ENCODE data around the gene RAD50.
"Not testable (repeated sequence)": the region's sequence is repeated elsewhere in the genome, so short reads cannot be mapped to it uniquely, and the experiment has no call there.

RAD50 gene

GRCh38 chr5:132628814-132629213, 72.0 kb downstream of the RAD50 start:
- Histone ChIP-seq H4K20me1 (ENCODE audit: low read depth, low read length) (no peaks in the 10 kb centered on the region), H3K9me2 (replicated peaks; ENCODE audit: insufficient read depth, low read length) (no peaks in the 10 kb centered on the region), H3K36me3 (ENCODE audit: low read length) (peaks cover 3% of the 10 kb centered on the region; the same call in 1 of the 2 replicates), H3K9ac (ENCODE audit: low read length) (no peak overlapping the region), H3K4me2 (ENCODE audit: low read depth, low read length, poor library complexity, severe bottlenecking) (no peak overlapping the region), H3F3A (ENCODE audit: insufficient read depth) (no peaks in the 10 kb centered on the region), H3K4me3 (ENCODE audit: insufficient read depth, low read length, poor library complexity, severe bottlenecking) (no peak overlapping the region), H3K27ac (ENCODE audit: low read depth, low read length) (no peak overlapping the region), H3K9me3 (ENCODE audit: insufficient read depth, low read length) (no peaks in the 10 kb centered on the region), H2AFZ (ENCODE audit: low read depth, low read length, severe bottlenecking) (no peak overlapping the region), H3K27me3 (ENCODE audit: low read length) (no peaks in the 10 kb centered on the region), H3K79me2 (ENCODE audit: insufficient read depth, low read length) (no peaks in the 10 kb centered on the region)
- no peak for TF ChIP-seq CTCF (IDR thresholded peaks at IDR 0.05; ENCODE audit: insufficient read depth, low read length, poor library complexity, severe bottlenecking)
- TF ChIP-seq EZH2phosphoT487 (conservative IDR thresholded peaks at IDR 0.05; ENCODE audit: low read length): no peak

- H4K20me1 ChIP-seq (ENCODE audit: low read depth, low read length): no peaks in the 10 kb centered on the region
- H3K79me2 ChIP-seq (ENCODE audit: insufficient read depth, low read length): no peaks in the 10 kb centered on the region
- no peak overlapping the region for H3K4me2 ChIP-seq (ENCODE audit: low read depth, low read length, poor library complexity, severe bottlenecking)
- no peak overlapping the region for H3K9ac ChIP-seq (ENCODE audit: low read length)
- H2AFZ ChIP-seq (ENCODE audit: low read depth, low read length, severe bottlenecking): no peak overlapping the region
- H3K27ac ChIP-seq (ENCODE audit: low read depth, low read length): no peak overlapping the region
- H3K9me2 ChIP-seq (replicated peaks; ENCODE audit: insufficient read depth, low read length): no peaks in the 10 kb centered on the region
- H3K4me3 ChIP-seq (ENCODE audit: insufficient read depth, low read length, poor library complexity, severe bottlenecking): no peak overlapping the region
- no peak for TF ChIP-seq CTCF (IDR thresholded peaks at IDR 0.05; ENCODE audit: insufficient read depth, low read length, poor library complexity, severe bottlenecking)
- TF ChIP-seq EZH2phosphoT487 (conservative IDR thresholded peaks at IDR 0.05; ENCODE audit: low read length): no peak
- H3K27me3 ChIP-seq (ENCODE audit: low read length): no peaks in the 10 kb centered on the region
- no peaks in the 10 kb centered on the region for H3F3A ChIP-seq (ENCODE audit: insufficient read depth)
- no peaks in the 10 kb centered on the region for H3K9me3 ChIP-seq (ENCODE audit: insufficient read depth, low read length)
- H3K36me3 ChIP-seq (ENCODE audit: low read length): no peaks in the 10 kb centered on the region
Measured at GRCh38 chr5:132629230-132629944, 72.6 kb downstream of the RAD50 start.

DNA sequence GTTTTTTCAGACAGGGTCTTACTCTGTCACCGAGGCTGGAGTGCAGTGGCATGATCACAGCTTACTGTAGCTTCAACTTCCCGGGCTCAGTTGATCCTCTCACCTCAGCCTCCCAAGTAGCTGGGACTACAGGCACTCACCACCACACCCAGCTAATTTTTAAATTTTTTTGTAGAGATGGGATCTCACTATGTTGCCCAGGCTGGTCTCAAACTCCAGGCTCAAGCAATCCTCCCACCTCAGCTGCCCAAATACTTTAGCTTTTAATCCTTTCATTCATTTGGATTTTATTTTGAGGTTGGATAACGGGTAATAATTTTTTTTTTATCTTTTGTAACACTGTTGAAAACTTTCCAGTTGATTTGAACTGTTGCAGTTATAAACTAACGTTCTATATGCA, 76.8 kb downstream of the RAD50 start:
- not testable (repeated sequence) for H2AFZ ChIP-seq (ENCODE audit: low read depth, low read length, severe bottlenecking); H3F3A ChIP-seq (ENCODE audit: insufficient read depth); H3K27ac ChIP-seq (ENCODE audit: low read depth, low read length); H3K79me2 ChIP-seq (ENCODE audit: insufficient read depth, low read length); H3K9ac ChIP-seq (ENCODE audit: low read length); H3K4me3 ChIP-seq (ENCODE audit: insufficient read depth, low read length, poor library complexity, severe bottlenecking); H3K9me2 ChIP-seq (replicated peaks; ENCODE audit: insufficient read depth, low read length); H3K27me3 ChIP-seq (ENCODE audit: low read length); H3K4me2 ChIP-seq (ENCODE audit: low read depth, low read length, poor library complexity, severe bottlenecking); H3K9me3 ChIP-seq (ENCODE audit: insufficient read depth, low read length); H3K36me3 ChIP-seq (ENCODE audit: low read length); H4K20me1 ChIP-seq (ENCODE audit: low read depth, low read length)

- Histone ChIP-seq H3K9me3 (ENCODE audit: insufficient read depth, low read length) (no peaks in the 10 kb centered on the region), H3K36me3 (ENCODE audit: low read length) (peaks cover 16% of the 10 kb centered on the region), H3K4me2 (ENCODE audit: low read depth, low read length, poor library complexity, severe bottlenecking) (no peak overlapping the region), H4K20me1 (ENCODE audit: low read depth, low read length) (no peaks in the 10 kb centered on the region), H3K9me2 (replicated peaks; ENCODE audit: insufficient read depth, low read length) (no peaks in the 10 kb centered on the region), H3K79me2 (ENCODE audit: insufficient read depth, low read length) (no peaks in the 10 kb centered on the region), H3K27ac (ENCODE audit: low read depth, low read length) (no peak overlapping the region), H2AFZ (ENCODE audit: low read depth, low read length, severe bottlenecking) (no peak overlapping the region), H3K4me3 (ENCODE audit: insufficient read depth, low read length, poor library complexity, severe bottlenecking) (no peak overlapping the region), H3F3A (ENCODE audit: insufficient read depth) (no peaks in the 10 kb centered on the region), H3K9ac (ENCODE audit: low read length) (no peak overlapping the region), H3K27me3 (ENCODE audit: low read length) (no peaks in the 10 kb centered on the region)
- TF ChIP-seq EZH2phosphoT487 (conservative IDR thresholded peaks at IDR 0.05; ENCODE audit: low read length) (no peak), CTCF (IDR thresholded peaks at IDR 0.05; ENCODE audit: insufficient read depth, low read length, poor library complexity, severe bottlenecking) (no peak)
Measured at GRCh38 chr5:132635873-132636272, 79.1 kb downstream of the RAD50 start.

Measured in SU-DHL-6 (cell line).